ENCODE measurements around the gene JAKMIP2. TPM values are rescaled to one million over a fixed set of nuclear protein-coding genes. Genes with fewer than 3 reads are reported as not detected.
"Not testable (repeated sequence)": the region's sequence is repeated elsewhere in the genome, so short reads cannot be mapped to it uniquely, and the experiment has no call there.

The JAKMIP2 gene
- total and polyA plus RNA-seq, 10 of the 15 experiments (the other 5 are each of a cell fraction or from before 2014, with no cell fraction given): 0.51 to 1.8 (median 0.89) TPM

GRCh38 chr5:147827017-147827416 is 44.5 kb upstream of the JAKMIP2 start:
- WGBS (ENCODE audit: insufficient coverage, insufficient replicate concordance, low lambda C conversion rate, missing lambda C conversion rate): 36% methylated on average over 5 of the region's 5 CpGs
- H3K4me1 ChIP-seq (ENCODE audit: control insufficient read depth, insufficient read depth, low read length); DNase-seq (ENCODE audit: low read depth, low spot score); H2AFZ ChIP-seq (ENCODE audit: control insufficient read depth, low read depth, low read length); H3K27ac ChIP-seq (ENCODE audit: control insufficient read depth, insufficient read depth); H3K79me2 ChIP-seq (ENCODE audit: control insufficient read depth, insufficient read depth, low read length); BruUV-seq (replicated peaks); FAIRE-seq; H3K27me3 ChIP-seq (replicated peaks in 1 of 2; ENCODE audit: control insufficient read depth in 2 of 2, insufficient read depth in 2 of 2, low read length in 1 of 2); ATAC-seq; H3K36me3 ChIP-seq (ENCODE audit: control insufficient read depth in 2 of 2, insufficient read depth in 2 of 2, low read length in 1 of 2); H3K4me3 ChIP-seq; CTCF ChIA-PET; H3K4me2 ChIP-seq (ENCODE audit: control insufficient read depth, insufficient read depth); in situ Hi-C loops (cut with MboI); H3K9me3 ChIP-seq (replicated peaks; ENCODE audit: control insufficient read depth, insufficient read depth, low read length); H4K20me1 ChIP-seq (ENCODE audit: control insufficient read depth, insufficient read depth); RAD21 ChIA-PET (ENCODE audit: unreplicated experiment); POLR2A ChIA-PET; H3K9ac ChIP-seq (ENCODE audit: control insufficient read depth, insufficient read depth, low read length): not testable (repeated sequence)
- SMC1A ChIA-PET (ENCODE audit: uncharacterized antibody, unreplicated experiment): interaction anchor here (0.6 kb wide), 1 partner anchor 250 kb away, joined by 4 read pairs; no protein-coding TSS in a partner anchor
- intact Hi-C loops (cut with micrococcal nuclease; ENCODE audit: unreplicated experiment): loop anchor here (10.0 kb wide), 1 partner anchor 372 kb away; no protein-coding TSS in a partner anchor

DNA sequence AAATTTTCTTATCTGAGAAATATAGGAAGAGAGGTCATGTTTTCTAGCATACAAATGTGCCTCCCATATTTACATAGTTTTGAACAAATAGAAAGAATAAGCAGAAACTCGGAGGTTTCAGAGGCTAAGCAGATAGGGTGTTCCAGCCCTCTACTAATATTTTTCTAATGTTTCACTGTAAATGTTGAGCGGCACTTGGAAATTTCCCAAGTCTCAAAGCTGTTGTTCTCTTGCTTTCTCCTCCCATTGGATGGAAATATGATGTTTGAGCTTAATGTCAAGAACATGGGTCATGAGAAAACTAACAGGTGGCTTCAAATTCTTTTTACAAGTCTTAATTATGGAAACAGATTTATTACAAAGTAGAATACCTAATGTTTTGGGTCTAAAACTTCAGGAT is 43.8 kb upstream of the JAKMIP2 start:
- Histone ChIP-seq H3K4me2 (ENCODE audit: control insufficient read depth, insufficient read depth) (no peak overlapping the region), H3K4me1 (ENCODE audit: control insufficient read depth, insufficient read depth, low read length) (no peaks in the 10 kb centered on the region), H3K9me3 (replicated peaks; ENCODE audit: control insufficient read depth, insufficient read depth, low read length) (no peaks in the 10 kb centered on the region), H3K27me3 (replicated peaks in 1 of 2; ENCODE audit: control insufficient read depth in 2 of 2, insufficient read depth in 2 of 2, low read length in 1 of 2) (no peaks in the 10 kb centered on the region; a peak in 1 of 4 replicates), H3K27ac (ENCODE audit: control insufficient read depth, insufficient read depth) (no peak overlapping the region), H3K79me2 (ENCODE audit: control insufficient read depth, insufficient read depth, low read length) (no peaks in the 10 kb centered on the region), H4K20me1 (ENCODE audit: control insufficient read depth, insufficient read depth) (no peaks in the 10 kb centered on the region), H3K9ac (ENCODE audit: control insufficient read depth, insufficient read depth, low read length) (no peak overlapping the region), H2AFZ (ENCODE audit: control insufficient read depth, low read depth, low read length) (no peak overlapping the region), H3K36me3 (ENCODE audit: control insufficient read depth in 2 of 2, insufficient read depth in 2 of 2, low read length in 1 of 2) (no peaks in the 10 kb centered on the region), H3K4me3 (no peak overlapping the region)
- FAIRE-seq: no peak
- ChIA-PET CTCF (interaction anchor here (5.2 kb wide), 1 partner anchor 197 kb away, joined by 108 read pairs; no protein-coding TSS in a partner anchor), SMC1A (ENCODE audit: uncharacterized antibody, unreplicated experiment) (interaction anchor here (0.6 kb wide), 1 partner anchor 250 kb away, joined by 4 read pairs; no protein-coding TSS in a partner anchor), POLR2A (no interaction called here), RAD21 (ENCODE audit: unreplicated experiment) (no interaction called here)
- TF ChIP-seq USF1 (IDR thresholded peaks at IDR 0.05; ENCODE audit: borderline replicate concordance, extremely low read length, insufficient read depth, low read depth, low read length) (no peak), CREM (IDR thresholded peaks at IDR 0.05; ENCODE audit: low read depth) (no peak), DPF2 (IDR thresholded peaks at IDR 0.05) (no peak), SP1 (IDR thresholded peaks at IDR 0.05; ENCODE audit: low read depth, low read length) (no peak)
- in situ Hi-C loops (cut with MboI) (no loop called here), intact Hi-C loops (cut with micrococcal nuclease; ENCODE audit: unreplicated experiment) (loop anchor here (10.0 kb wide), 1 partner anchor 372 kb away; no protein-coding TSS in a partner anchor)
- DNase-seq (ENCODE audit: low read depth, low spot score): no peak
- BruUV-seq (replicated peaks): no TSS peak
- no peak for ATAC-seq
- 80% methylated on average over 2 of the region's 2 CpGs for WGBS (ENCODE audit: insufficient coverage, insufficient replicate concordance, low lambda C conversion rate, missing lambda C conversion rate)

All from GM12878 (cell line).